GM10266 (cell line): ENCODE measurements around the gene EIF4G3.

Source experiments
- DNase-seq: peaks from one replicate; pipeline ENCODE4 v3.0.0; 2012; ENCODE audit errors: extremely low spot score
- CTCF ChIP-seq: IDR thresholded peaks from 2 replicates; pipeline ENCODE4 v1.5.1; 2012; ENCODE audit warnings: mild to moderate bottlenecking, low read depth; ENCODE audit not compliant: control insufficient read depth, insufficient read depth; ENCODE audit errors: missing control alignments

Gene EIF4G3

GRCh38 chr1:20848162-20848561 is 328.5 kb downstream of the EIF4G3 start:
- no peak for TF ChIP-seq CTCF
- no peak for DNase-seq

GRCh38 chr1:20847611-20848080 is 329.1 kb downstream of the EIF4G3 start:
- no peak for TF ChIP-seq CTCF
- DNase-seq, result no peak

- no peak for TF ChIP-seq CTCF
- no peak for DNase-seq
Observed at GRCh38 chr1:20846461-20847374, 330.0 kb downstream of the EIF4G3 start.

GRCh38 chr1:20840731-20841130 is 336.0 kb downstream of the EIF4G3 start:
- TF ChIP-seq CTCF, result no peak
- no peak for DNase-seq

GRCh38 chr1:20837554-20838192 is 339.0 kb downstream of the EIF4G3 start:
- TF ChIP-seq CTCF, result no peak
- no peak for DNase-seq

- no peak for TF ChIP-seq CTCF
- no peak for DNase-seq
Observed at GRCh38 chr1:20836230-20836629, 340.5 kb downstream of the EIF4G3 start.

- DNase-seq, result no peak
- TF ChIP-seq CTCF, result no peak
Observed at GRCh38 chr1:20834780-20835179, 341.9 kb downstream of the EIF4G3 start.
